ENCODE measurements around the gene SUGCT.
"Not testable (repeated sequence)": the region's sequence is repeated elsewhere in the genome, so short reads cannot be mapped to it uniquely, and the experiment has no call there.

The SUGCT gene

DNA sequence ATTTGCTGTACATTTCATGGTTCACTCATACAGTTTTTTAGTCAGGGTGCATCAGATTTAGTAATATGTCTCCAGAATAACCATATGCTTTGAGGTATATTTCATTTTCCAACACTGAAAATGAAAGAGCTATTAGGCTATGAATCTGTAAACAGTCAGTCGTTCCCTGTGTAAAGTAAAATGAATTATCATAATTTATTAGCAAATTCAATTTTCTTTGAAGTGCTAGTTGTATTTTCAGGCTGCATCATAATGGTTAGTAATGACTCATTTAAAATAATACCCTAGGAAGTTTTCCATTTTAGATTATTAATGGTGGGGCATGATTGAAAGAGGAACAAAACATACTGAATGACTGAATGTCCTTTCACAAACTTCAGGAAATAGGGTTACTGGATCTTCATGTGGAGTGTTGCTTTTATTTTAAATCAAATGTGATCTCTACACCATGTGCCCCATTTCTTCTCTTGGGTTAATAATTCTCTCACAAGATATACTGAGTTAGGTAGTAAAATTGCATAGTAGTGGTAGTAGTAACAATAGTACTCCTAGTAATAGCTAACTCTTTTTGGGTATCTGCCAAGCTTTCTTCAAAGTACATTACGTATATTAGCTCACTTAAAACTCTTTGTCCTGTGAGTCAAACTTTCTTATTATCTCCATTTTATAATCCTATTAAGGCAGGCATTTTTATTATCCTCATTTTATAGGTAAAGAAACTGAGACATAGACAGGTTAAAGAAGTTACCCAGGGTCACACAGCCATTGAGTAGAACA, 476.5 kb downstream of the SUGCT start:
- H3K36me3 ChIP-seq = no peaks in the 10 kb centered on the region
- H4K20me1 ChIP-seq = no peaks in the 10 kb centered on the region
- H3K9me3 ChIP-seq (replicated peaks in 1 of 11) = no peaks in the 10 kb centered on the region
- no peak overlapping the region for H3K4me2 ChIP-seq
- H3K27me3 ChIP-seq = no peaks in the 10 kb centered on the region
- no peak for TF ChIP-seq Cebpa-rat (IDR thresholded peaks at IDR 0.05)
- no peak overlapping the region for H3K27ac ChIP-seq
- H3K4me1 ChIP-seq = no peaks in the 10 kb centered on the region
- H3K4me3 ChIP-seq = no peak overlapping the region
- no peak overlapping the region for H3K9ac ChIP-seq

DNA sequence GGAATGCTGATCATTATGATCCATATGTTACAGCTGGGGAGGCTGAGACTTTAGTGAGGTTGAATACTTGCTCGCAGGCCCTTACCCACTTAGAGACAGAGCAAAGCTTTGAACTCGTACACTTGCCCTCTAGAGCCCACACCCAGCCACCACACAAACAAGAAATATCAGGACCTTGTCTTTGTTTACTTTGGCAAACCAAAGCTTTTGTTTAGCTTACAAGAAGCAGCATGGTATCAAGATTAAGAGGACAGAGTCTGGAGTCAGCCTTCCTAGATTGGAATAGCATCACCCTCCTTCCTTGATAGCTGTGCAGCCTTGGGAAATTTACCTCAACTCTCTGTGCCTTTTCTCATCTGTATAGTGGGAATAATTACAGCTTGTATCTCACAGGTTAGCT, 477.5 kb downstream of the SUGCT start:
- H3K27ac ChIP-seq = no peak overlapping the region
- H3K4me1 ChIP-seq = no peaks in the 10 kb centered on the region
- H3K9ac ChIP-seq = no peak overlapping the region
- no peaks in the 10 kb centered on the region for H3K9me3 ChIP-seq (replicated peaks in 1 of 11)
- H3K4me3 ChIP-seq = no peak overlapping the region
- no peaks in the 10 kb centered on the region for H3K27me3 ChIP-seq
- no peaks in the 10 kb centered on the region for H4K20me1 ChIP-seq
- TF ChIP-seq Cebpa-rat (IDR thresholded peaks at IDR 0.05) = no peak
- no peaks in the 10 kb centered on the region for H3K36me3 ChIP-seq
- H3K4me2 ChIP-seq = no peak overlapping the region

DNA sequence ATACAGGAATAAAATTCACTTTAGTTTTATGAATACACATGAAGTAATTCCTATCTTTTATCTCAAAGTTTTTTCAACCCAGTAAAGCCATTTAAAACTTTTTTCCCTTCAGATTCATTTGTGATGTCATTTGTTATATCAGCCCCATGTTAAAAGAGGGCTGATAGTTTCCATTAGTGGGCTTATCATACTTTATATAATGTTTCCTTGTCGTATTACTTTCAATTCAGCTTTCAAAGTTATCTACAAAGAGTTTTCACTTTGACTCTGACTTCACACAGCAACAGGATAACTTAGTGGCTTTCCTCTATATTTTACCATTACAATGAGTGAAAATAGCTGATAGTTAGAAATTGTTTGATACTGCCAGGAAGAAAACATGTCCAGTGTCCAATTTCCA, 484.8 kb downstream of the SUGCT start:
- Histone ChIP-seq H3K4me1 (no peaks in the 10 kb centered on the region), H3K9me3 (replicated peaks in 1 of 11) (no peaks in the 10 kb centered on the region), H3K36me3 (no peaks in the 10 kb centered on the region), H3K27me3 (no peaks in the 10 kb centered on the region), H3K27ac (no peak overlapping the region), H4K20me1 (no peaks in the 10 kb centered on the region), H3K4me3 (no peak overlapping the region), H3K9ac (no peak overlapping the region), H3K4me2 (no peak overlapping the region)
- no peak for TF ChIP-seq Cebpa-rat (IDR thresholded peaks at IDR 0.05)

DNA sequence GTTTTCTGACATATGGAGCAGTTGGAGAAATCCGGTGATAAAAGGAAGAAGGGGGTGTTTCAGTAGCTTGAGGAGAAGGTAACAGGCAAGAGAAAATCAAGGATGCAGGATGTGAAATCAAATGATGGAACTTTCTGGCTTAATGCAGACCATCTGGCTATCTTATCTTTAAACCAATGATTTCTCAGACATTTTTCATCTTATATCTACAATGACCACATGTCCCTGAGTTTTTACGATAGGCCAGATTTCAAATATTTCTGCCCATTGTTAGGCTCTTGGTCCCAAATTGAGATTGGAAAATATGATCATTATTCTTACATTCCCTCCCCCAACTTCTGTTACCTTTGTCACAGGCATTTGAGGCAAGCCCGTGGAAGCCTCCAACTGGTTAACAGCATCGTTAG, 486.8 kb downstream of the SUGCT start:
- TF ChIP-seq Cebpa-rat (IDR thresholded peaks at IDR 0.05) = no peak

DNA sequence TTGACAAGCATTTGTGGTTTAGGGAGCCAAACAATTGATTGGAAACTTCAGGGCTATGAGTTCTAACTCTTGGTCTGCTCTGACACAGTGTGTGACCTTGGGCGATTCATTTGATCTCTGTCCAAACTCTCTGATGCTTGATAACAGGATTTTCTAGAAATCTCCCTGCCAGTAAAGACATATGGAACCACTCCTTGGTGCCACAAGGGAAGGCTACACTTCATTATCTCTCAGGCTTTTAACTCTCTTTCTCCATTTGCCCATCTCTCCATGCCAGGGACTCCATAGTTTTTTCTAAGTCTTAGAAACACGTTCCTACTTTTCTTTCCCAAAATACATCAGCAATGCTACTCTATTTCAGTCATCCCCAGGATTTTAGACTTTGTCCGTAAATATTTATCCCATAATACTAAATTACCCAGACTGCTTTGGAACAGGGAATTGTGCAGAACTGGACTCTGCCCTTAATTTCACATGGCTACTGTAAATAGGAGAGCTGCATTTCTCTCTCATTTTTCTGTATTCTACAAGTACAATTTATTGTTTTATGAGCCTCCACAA, 488.2 kb downstream of the SUGCT start:
- no peak for TF ChIP-seq Cebpa-rat (IDR thresholded peaks at IDR 0.05)
- Histone ChIP-seq H4K20me1 (no peaks in the 10 kb centered on the region), H3K9ac (no peak overlapping the region), H3K4me3 (no peak overlapping the region), H3K27me3 (no peaks in the 10 kb centered on the region), H3K27ac (no peak overlapping the region), H3K4me2 (no peak overlapping the region), H3K36me3 (no peaks in the 10 kb centered on the region), H3K9me3 (replicated peaks in 1 of 11) (peaks cover 0 to 7% (median 3%) of the 10 kb centered on the region in 11 experiments; a peak in 2 of 22 replicates), H3K4me1 (no peaks in the 10 kb centered on the region)

More for the DNA sequence above, 486.8 kb downstream of the SUGCT start:
- no peak overlapping the region for H3K27ac ChIP-seq
- no peaks in the 10 kb centered on the region for H4K20me1 ChIP-seq
- no peak overlapping the region for H3K9ac ChIP-seq
- H3K36me3 ChIP-seq = no peaks in the 10 kb centered on the region
- no peak overlapping the region for H3K4me3 ChIP-seq
- H3K9me3 ChIP-seq (replicated peaks in 1 of 11) = no peaks in the 10 kb centered on the region
- no peaks in the 10 kb centered on the region for H3K27me3 ChIP-seq
- H3K4me1 ChIP-seq = no peaks in the 10 kb centered on the region
- H3K4me2 ChIP-seq = no peak overlapping the region

DNA sequence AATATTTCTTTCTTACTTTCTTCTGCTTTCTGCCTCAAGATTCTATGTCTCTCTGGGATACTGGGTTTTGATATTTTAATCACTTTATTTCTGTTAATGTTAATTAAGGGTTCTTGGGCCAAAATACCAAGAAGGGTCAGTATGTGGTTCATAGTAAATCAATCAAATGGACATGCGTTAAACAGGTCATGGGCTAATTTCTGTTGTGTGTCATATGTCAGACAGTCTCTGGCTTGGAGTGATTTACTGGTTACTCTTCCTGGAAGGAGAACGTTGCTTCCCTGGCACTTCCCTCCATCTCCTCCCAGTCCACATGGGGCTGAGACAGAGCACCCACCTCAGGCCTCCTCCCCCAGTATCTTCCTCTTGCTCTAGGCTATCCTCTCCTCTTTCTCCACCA, 489.1 kb downstream of the SUGCT start:
- Histone ChIP-seq H3K27me3 (no peaks in the 10 kb centered on the region), H3K4me1 (no peaks in the 10 kb centered on the region), H3K9me3 (replicated peaks in 1 of 11) (peaks cover 0 to 7% (median 3%) of the 10 kb centered on the region in 11 experiments; a peak in 2 of 22 replicates), H3K4me2 (no peak overlapping the region), H4K20me1 (no peaks in the 10 kb centered on the region), H3K27ac (no peak overlapping the region), H3K36me3 (no peaks in the 10 kb centered on the region), H3K4me3 (no peak overlapping the region), H3K9ac (no peak overlapping the region)
- no peak for TF ChIP-seq Cebpa-rat (IDR thresholded peaks at IDR 0.05)

DNA sequence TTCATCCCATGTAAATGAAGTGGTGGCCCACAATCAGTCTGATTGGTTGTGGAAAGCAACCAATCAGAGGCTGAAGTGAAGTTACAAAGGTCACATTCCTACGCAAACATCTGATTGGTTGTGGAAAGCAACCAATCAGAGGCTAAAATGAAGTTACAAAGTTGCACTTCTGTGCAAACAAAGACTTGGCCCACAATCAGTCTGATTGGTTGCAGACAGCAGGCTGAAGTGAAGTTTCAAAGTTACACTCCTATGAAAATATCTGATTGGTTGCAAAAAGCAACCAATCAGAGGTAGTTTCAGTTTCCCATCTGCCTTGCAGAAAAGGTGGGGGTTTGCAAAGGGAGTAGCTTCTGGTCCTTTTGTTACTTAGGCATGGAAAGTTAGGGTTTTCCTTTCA, 492.6 kb downstream of the SUGCT start:
- H3K4me2 ChIP-seq; H3K27ac ChIP-seq; H3K4me3 ChIP-seq; H3K27me3 ChIP-seq; H4K20me1 ChIP-seq; H3K36me3 ChIP-seq; H3K4me1 ChIP-seq; H3K9ac ChIP-seq; H3K9me3 ChIP-seq (replicated peaks in 1 of 11): not testable (repeated sequence)

DNA sequence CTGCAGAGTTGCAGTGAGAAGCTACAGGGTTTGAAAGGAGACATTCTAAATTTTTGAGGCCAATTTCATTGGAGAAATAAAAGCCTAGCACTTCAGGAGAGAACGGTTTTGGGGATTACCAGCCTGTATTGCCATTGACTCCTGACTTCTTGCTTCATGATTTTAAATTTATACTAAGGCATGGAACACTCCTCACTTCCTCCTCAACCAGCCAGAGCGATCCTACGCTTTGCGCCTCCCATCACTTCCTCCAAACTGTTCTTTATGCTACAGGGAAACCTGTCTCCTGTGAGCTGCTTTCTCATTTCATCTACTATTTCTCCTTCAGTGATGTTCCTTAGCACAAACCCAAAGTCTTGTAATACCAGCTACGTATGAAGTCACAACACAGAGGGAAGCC, 495.1 kb downstream of the SUGCT start:
- Histone ChIP-seq H4K20me1 (no peaks in the 10 kb centered on the region), H3K9me3 (replicated peaks in 1 of 11) (peaks cover 0 to 7% (median 3%) of the 10 kb centered on the region in 11 experiments; a peak in 2 of 22 replicates), H3K4me1 (no peaks in the 10 kb centered on the region), H3K4me2 (no peak overlapping the region), H3K36me3 (no peaks in the 10 kb centered on the region), H3K9ac (no peak overlapping the region), H3K27me3 (no peaks in the 10 kb centered on the region), H3K27ac (no peak overlapping the region), H3K4me3 (no peak overlapping the region)
- TF ChIP-seq Cebpa-rat (IDR thresholded peaks at IDR 0.05) = no peak

DNA sequence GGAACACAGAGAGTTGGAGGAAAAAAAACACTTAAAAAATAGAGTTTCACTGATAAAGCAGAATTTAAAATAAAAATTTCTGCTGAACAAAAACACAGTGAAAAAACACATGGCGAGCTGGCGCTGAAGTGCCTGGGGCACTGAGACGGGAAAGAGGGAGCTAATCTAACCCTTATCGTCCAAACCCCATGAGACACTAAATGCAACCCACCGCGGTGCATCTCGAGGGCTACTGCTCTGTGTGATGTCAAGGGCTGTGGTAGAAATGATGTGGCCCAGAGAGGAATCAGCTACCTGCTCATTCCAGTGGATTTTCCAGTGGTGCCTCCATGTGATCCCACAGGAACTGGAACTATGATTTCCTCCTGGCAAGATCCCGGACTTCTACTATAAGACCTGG, 499.3 kb downstream of the SUGCT start:
- no peaks in the 10 kb centered on the region for H3K36me3 ChIP-seq
- H3K4me2 ChIP-seq = no peak overlapping the region
- H3K27me3 ChIP-seq = no peaks in the 10 kb centered on the region
- no peak for TF ChIP-seq Cebpa-rat (IDR thresholded peaks at IDR 0.05)
- no peak overlapping the region for H3K9ac ChIP-seq
- H3K4me1 ChIP-seq = peaks cover 0 to 6% (median 0%) of the 10 kb centered on the region in 10 experiments; a peak in 2 of 20 replicates
- no peaks in the 10 kb centered on the region for H4K20me1 ChIP-seq
- H3K9me3 ChIP-seq (replicated peaks in 1 of 11) = no peaks in the 10 kb centered on the region
- no peak overlapping the region for H3K27ac ChIP-seq
- H3K4me3 ChIP-seq = no peak overlapping the region
